ENCODE data around the gene PGAM5. TPM values are rescaled to one million over a fixed set of nuclear protein-coding genes. Genes with fewer than 3 reads are reported as not detected.

Gene PGAM5
- total RNA-seq, 1 experiment from 2014 or later, result 112 TPM

- Histone ChIP-seq H3K23ac (ENCODE audit: insufficient read length, low read depth, low read length) (no peak overlapping the region), H2BK15ac (ENCODE audit: low read depth, low read length) (no peak overlapping the region), H3K18ac (ENCODE audit: insufficient read length, low read depth, low read length) (no peak overlapping the region), H3K79me2 (ENCODE audit: insufficient read depth, low read length) (no peaks in the 10 kb centered on the region), H3K9me3 (ENCODE audit: control insufficient read depth, low read depth, low read length) (no peaks in the 10 kb centered on the region), H4K91ac (ENCODE audit: insufficient read length, low read depth, low read length) (no peak overlapping the region), H2AK5ac (ENCODE audit: insufficient read length, low read length) (no peak overlapping the region), H3K14ac (ENCODE audit: insufficient read depth, low read length) (no peak overlapping the region), H3K27me3 (ENCODE audit: insufficient read depth, low read length) (no peaks in the 10 kb centered on the region), H2BK120ac (ENCODE audit: low read depth, low read length, poor library complexity, severe bottlenecking) (no peak overlapping the region), H2BK12ac (ENCODE audit: insufficient read length, low read depth, low read length) (no peak overlapping the region), H3K4me1 (ENCODE audit: insufficient read depth, low read length) (no peaks in the 10 kb centered on the region), H3K9ac (ENCODE audit: extremely low read depth, insufficient read length, low read length) (no peak overlapping the region), H3K27ac (ENCODE audit: insufficient read length, low read depth, low read length) (no peak overlapping the region), H3K79me1 (ENCODE audit: insufficient read depth, low read depth, low read length, poor library complexity, severe bottlenecking) (no peaks in the 10 kb centered on the region), H4K20me1 (ENCODE audit: control insufficient read depth, insufficient read depth, insufficient read length) (no peaks in the 10 kb centered on the region), H3K56ac (ENCODE audit: insufficient read length, low read depth, low read length) (no peak overlapping the region), H3T11ph (ENCODE audit: low read length) (no peak overlapping the region), H3K4me2 (ENCODE audit: insufficient read depth, insufficient read length, low read length) (no peak overlapping the region), H4K5ac (ENCODE audit: insufficient read length, low read depth, low read length) (no peak overlapping the region), H2BK5ac (ENCODE audit: insufficient read length, low read length) (no peak overlapping the region), H2AFZ (ENCODE audit: low read length) (no peak overlapping the region), H3K23me2 (ENCODE audit: insufficient read length, low read depth, low read length, poor library complexity, severe bottlenecking) (no peaks in the 10 kb centered on the region), H2BK20ac (ENCODE audit: low read depth, low read length, poor library complexity, severe bottlenecking) (no peak overlapping the region), H3K4ac (ENCODE audit: low read depth, low read length) (no peak overlapping the region), H4K8ac (replicated peaks; ENCODE audit: insufficient read length, low read depth, low read length) (no peak overlapping the region)
- Mint-ChIP-seq H3K4me3 (no peak overlapping the region), H3K27me3 (ENCODE audit: low read depth) (no peaks in the 10 kb centered on the region), H3K27ac (no peak overlapping the region; a peak in 1 of 7 replicates), H3K36me3 (ENCODE audit: insufficient read depth in 1 of 3, low read depth in 3 of 3) (peaks cover 71 to 96% (median 93%) of the 10 kb centered on the region in 3 experiments), H3K9me3 (no peaks in the 10 kb centered on the region), H3K4me1 (no peaks in the 10 kb centered on the region)
- no CpG with 5 or more reads among the region's 20 CpGs for WGBS (ENCODE audit: extremely low coverage, insufficient read length, low lambda C conversion rate)
- no peak for TF ChIP-seq CTCF (conservative IDR thresholded peaks at IDR 0.05)
- DNase-seq, result no peak
Measured at GRCh38 chr12:132735496-132735895, 24.9 kb downstream of the PGAM5 start.

Data from H9 (cell line).